Keratinocyte (primary cell): Measurements from ENCODE around the gene TNNT3. TPM values are rescaled to one million over a fixed set of nuclear protein-coding genes. Genes with fewer than 3 reads are reported as not detected.

Source experiments
- DNase-seq: peaks from one replicate; pipeline ENCODE4 v3.0.0-alpha.2; 2011; ENCODE audit warnings: low read depth, missing footprints, low spot score
- FAIRE-seq: peaks from 2 replicates; lab custom pipeline; 2011; peaks lifted over from hg19 to GRCh38; lab: Jason Lieb, UNC
- H2AFZ ChIP-seq: 2 replicates; pipeline ENCODE4 v1.6.0; 2012; ENCODE audit warnings: low read length, control low read depth, inconsistent platforms; ENCODE audit not compliant: control insufficient read depth
- H3K27ac ChIP-seq: 2 replicates; pipeline ENCODE4 v1.5.1; 2011; ENCODE audit warnings: low read length; ENCODE audit not compliant: control insufficient read depth, insufficient read depth
- H3K27me3 ChIP-seq: 3 replicates; pipeline ENCODE4 v1.6.0; 2011; ENCODE audit warnings: low read length; ENCODE audit not compliant: control insufficient read depth, insufficient read depth; ENCODE audit errors: extremely low read depth
- H3K36me3 ChIP-seq, 2 experiments: 2 replicates in 1 of 2; 3 replicates in 1 of 2; pipeline ENCODE4 v1.5.1; 2011; ENCODE audit warnings: low read length in 2 of 2, mild to moderate bottlenecking in 1 of 2; ENCODE audit not compliant: control insufficient read depth in 2 of 2, insufficient read depth in 2 of 2; ENCODE audit errors: extremely low read depth in 1 of 2
- H3K4me1 ChIP-seq: 3 replicates; pipeline ENCODE4 v1.5.1; 2011; ENCODE audit warnings: low read length; ENCODE audit not compliant: control insufficient read depth, insufficient read depth; ENCODE audit errors: extremely low read depth
- H3K4me2 ChIP-seq: 3 replicates; pipeline ENCODE4 v1.6.0; 2011; ENCODE audit warnings: low read depth, low read length; ENCODE audit not compliant: control insufficient read depth, insufficient read depth; ENCODE audit errors: extremely low read depth
- H3K4me3 ChIP-seq, 3 experiments: fragments of 200-600 bp in 1 of 3; sonication (generic) in 1 of 3; 2 replicates in 2 of 3; 3 replicates in 1 of 3; pipeline ENCODE4 v1.5.1; 2011 to 2016; ENCODE audit warnings: low read length in 3 of 3, mild to moderate bottlenecking in 3 of 3, control low read depth in 2 of 3, inconsistent platforms in 1 of 3, low read depth in 1 of 3, mixed read lengths in 1 of 3, mixed run types in 1 of 3, moderate library complexity in 1 of 3; ENCODE audit not compliant: control insufficient read depth in 2 of 3, insufficient read depth in 2 of 3; ENCODE audit errors: extremely low read depth in 1 of 3
- H3K79me2 ChIP-seq: 2 replicates; pipeline ENCODE4 v1.6.0; 2012; ENCODE audit warnings: low read length; ENCODE audit not compliant: control insufficient read depth, insufficient read depth
- H3K9ac ChIP-seq: 3 replicates; pipeline ENCODE4 v1.6.0; 2011; ENCODE audit warnings: low read length; ENCODE audit not compliant: control insufficient read depth, insufficient read depth; ENCODE audit errors: extremely low read depth
- H3K9me1 ChIP-seq: 3 replicates; pipeline ENCODE4 v1.6.0; 2011; ENCODE audit warnings: low read length; ENCODE audit not compliant: control insufficient read depth, insufficient read depth; ENCODE audit errors: extremely low read depth
- H3K9me3 ChIP-seq: 2 replicates; pipeline ENCODE4 v1.5.1; 2012; ENCODE audit warnings: low read depth, low read length; ENCODE audit not compliant: control insufficient read depth
- H4K20me1 ChIP-seq: 3 replicates; pipeline ENCODE4 v1.6.0; 2011; ENCODE audit warnings: low read length; ENCODE audit not compliant: control insufficient read depth, insufficient read depth; ENCODE audit errors: extremely low read depth
- EZH2 ChIP-seq: IDR thresholded peaks from one replicate; pipeline ENCODE4 v1.6.1; 2012; ENCODE audit warnings: inconsistent platforms, mild to moderate bottlenecking, low read length, moderate library complexity
- dilution Hi-C: fragments of 300-500 bp; cut with MboI; formaldehyde crosslinking; loops from one replicate; pipeline ENCODE4 v1.7.0; 2020; ENCODE audit warnings: low sequenced_read_pairs; ENCODE audit not compliant: extremely low pct_ligation_motif_present
- polyA plus RNA-seq, 5 experiments: library from polyadenylated mRNA; depleted of rRNA in 3 of 5; stranded (reverse) in 3 of 5; stranded (forward) in 1 of 5; unstranded in 1 of 5; fragments of >200 nt; gene quantifications; 1 replicate in 1 of 5; 2 replicates in 3 of 5; 3 replicates in 1 of 5; pipeline versions ENCODE4 v1.2.1 to v1.2.3, GENCODE V29; 2011 to 2012; ENCODE audit warnings: missing spikeins in 2 of 5, low read depth in 1 of 5, low replicate concordance in 1 of 5
- TF ChIP-seq, protein P1 (sequence below), 3 experiments: IDR thresholded peaks in 1 of 3; conservative IDR thresholded peaks in 1 of 3; optimal IDR thresholded peaks in 1 of 3; 2 replicates in 2 of 3; 3 replicates in 1 of 3; pipeline versions ENCODE3 to v1.5.1; 2011; ENCODE audit warnings: low read length in 3 of 3, mild to moderate bottlenecking in 3 of 3, moderate library complexity in 2 of 3, control low read depth in 1 of 3, inconsistent platforms in 1 of 3; ENCODE audit not compliant: insufficient read depth in 2 of 3; ENCODE audit errors: extremely low read depth in 1 of 3

Gene TNNT3
- polyA plus RNA-seq, 1 donor (not counting 4 experiments of a cell fraction or from before 2014, with no cell fraction given): 0.09 TPM

- no peaks in the 10 kb centered on the region for H3K79me2 ChIP-seq
- no peaks in the 10 kb centered on the region for H3K9me3 ChIP-seq
- H3K36me3 ChIP-seq: no peaks in the 10 kb centered on the region
- no peak overlapping the region for H3K27ac ChIP-seq
- H2AFZ ChIP-seq: no peak overlapping the region
- H3K27me3 ChIP-seq: peaks cover 3% of the 10 kb centered on the region
- no peak overlapping the region for H3K9ac ChIP-seq
- H4K20me1 ChIP-seq: no peaks in the 10 kb centered on the region
- no peaks in the 10 kb centered on the region for H3K4me1 ChIP-seq
- DNase-seq (no peak), FAIRE-seq (no peak)
- no peak overlapping the region for H3K4me2 ChIP-seq
- dilution Hi-C loops: no loop called here
- H3K4me3 ChIP-seq: no peak overlapping the region
- H3K9me1 ChIP-seq: no peaks in the 10 kb centered on the region
- TF ChIP-seq, protein P1, sequence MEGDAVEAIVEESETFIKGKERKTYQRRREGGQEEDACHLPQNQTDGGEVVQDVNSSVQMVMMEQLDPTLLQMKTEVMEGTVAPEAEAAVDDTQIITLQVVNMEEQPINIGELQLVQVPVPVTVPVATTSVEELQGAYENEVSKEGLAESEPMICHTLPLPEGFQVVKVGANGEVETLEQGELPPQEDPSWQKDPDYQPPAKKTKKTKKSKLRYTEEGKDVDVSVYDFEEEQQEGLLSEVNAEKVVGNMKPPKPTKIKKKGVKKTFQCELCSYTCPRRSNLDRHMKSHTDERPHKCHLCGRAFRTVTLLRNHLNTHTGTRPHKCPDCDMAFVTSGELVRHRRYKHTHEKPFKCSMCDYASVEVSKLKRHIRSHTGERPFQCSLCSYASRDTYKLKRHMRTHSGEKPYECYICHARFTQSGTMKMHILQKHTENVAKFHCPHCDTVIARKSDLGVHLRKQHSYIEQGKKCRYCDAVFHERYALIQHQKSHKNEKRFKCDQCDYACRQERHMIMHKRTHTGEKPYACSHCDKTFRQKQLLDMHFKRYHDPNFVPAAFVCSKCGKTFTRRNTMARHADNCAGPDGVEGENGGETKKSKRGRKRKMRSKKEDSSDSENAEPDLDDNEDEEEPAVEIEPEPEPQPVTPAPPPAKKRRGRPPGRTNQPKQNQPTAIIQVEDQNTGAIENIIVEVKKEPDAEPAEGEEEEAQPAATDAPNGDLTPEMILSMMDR (optimal IDR thresholded peaks at IDR 0.05 in 1 of 3, IDR thresholded peaks at IDR 0.05 in 1 of 3, conservative IDR thresholded peaks at IDR 0.05 in 1 of 3; ENCODE audit: extremely low read depth in 1 of 3, insufficient read depth in 2 of 3, low read length in 3 of 3): no peak
- no peak for TF ChIP-seq EZH2
Measured at GRCh38 chr11:1888811-1889210, 30.7 kb upstream of the TNNT3 start.

GRCh38 chr11:1889224-1889930 is 30.1 kb upstream of the TNNT3 start:
- no peaks in the 10 kb centered on the region for H3K79me2 ChIP-seq
- H3K9ac ChIP-seq: no peak overlapping the region
- H3K36me3 ChIP-seq: no peaks in the 10 kb centered on the region
- H4K20me1 ChIP-seq: no peaks in the 10 kb centered on the region
- FAIRE-seq: no peak
- no peaks in the 10 kb centered on the region for H3K9me1 ChIP-seq
- no peak overlapping the region for H2AFZ ChIP-seq
- no peak overlapping the region for H3K27ac ChIP-seq
- no peak for TF ChIP-seq EZH2
- TF ChIP-seq, protein P1 (optimal IDR thresholded peaks at IDR 0.05 in 1 of 3, IDR thresholded peaks at IDR 0.05 in 1 of 3, conservative IDR thresholded peaks at IDR 0.05 in 1 of 3; ENCODE audit: extremely low read depth in 1 of 3, insufficient read depth in 2 of 3, low read length in 3 of 3): no peak
- H3K27me3 ChIP-seq: peaks cover 3% of the 10 kb centered on the region
- no peak overlapping the region for H3K4me2 ChIP-seq
- no peak overlapping the region for H3K4me3 ChIP-seq
- no peak for DNase-seq
- no peaks in the 10 kb centered on the region for H3K4me1 ChIP-seq
- dilution Hi-C loops: no loop called here
- H3K9me3 ChIP-seq: no peaks in the 10 kb centered on the region
